ENCODE measurements around the gene SLC7A1.

DNA sequence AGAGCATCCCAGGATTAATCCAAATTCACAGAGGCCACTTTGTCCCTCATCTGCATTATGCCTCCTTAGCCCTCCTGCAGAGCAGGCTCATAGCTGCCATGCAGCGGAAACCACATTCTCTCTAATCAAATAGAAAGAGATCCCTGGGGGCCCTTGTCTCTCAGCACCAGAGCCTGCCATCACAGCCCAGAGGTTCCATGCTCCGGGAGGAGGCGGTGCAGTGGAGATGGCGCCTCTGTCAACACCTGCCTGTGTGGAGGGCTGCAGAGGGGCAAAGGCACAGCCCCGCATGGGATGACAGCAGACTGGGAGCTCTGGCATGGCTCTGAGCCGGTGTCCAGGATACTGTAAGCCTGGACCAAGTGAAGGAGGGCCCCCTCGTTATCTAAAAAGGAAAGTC, 111.3 kb downstream of the SLC7A1 start:
- TF ChIP-seq POLR2A (IDR thresholded peaks at IDR 0.05; ENCODE audit: low read length) (no peak), GATA1 (IDR thresholded peaks at IDR 0.05; ENCODE audit: low read depth, low read length) (no peak)
